HepG2 (cell line): Measurements from ENCODE around the gene ZNF12. TPM values are rescaled to one million over a fixed set of nuclear protein-coding genes. Genes with fewer than 3 reads are reported as not detected.

Experiments used
- ARID4A ChIP-seq: sonication (generic); formaldehyde crosslinking; IDR thresholded peaks from 2 replicates; pipeline ENCODE4 v1.5.0; 2020; ENCODE audit warnings: mild to moderate bottlenecking, missing genetic modification reagents, borderline replicate concordance
- HMGXB4 ChIP-seq, 2 experiments: sonication (generic) in 1 of 2; formaldehyde crosslinking in 1 of 2; IDR thresholded peaks; 2 replicates each; pipeline versions ENCODE4 v1.4.0 to v1.6.1; 2018 to 2020; ENCODE audit warnings: missing genetic modification reagents in 2 of 2, borderline replicate concordance in 1 of 2, low read depth in 1 of 2, mild to moderate bottlenecking in 1 of 2, missing biosample characterization in 1 of 2
- HNF1A ChIP-seq, 2 experiments: sonication (generic) in 1 of 2; formaldehyde crosslinking in 1 of 2; IDR thresholded peaks; 2 replicates each; pipeline versions ENCODE4 v1.4.0 to v1.6.1; 2016 to 2020; ENCODE audit warnings: borderline replicate concordance in 1 of 2, low read depth in 1 of 2, mild to moderate bottlenecking in 1 of 2, missing genetic modification reagents in 1 of 2
- KLF12 ChIP-seq: sonication (generic); formaldehyde crosslinking; IDR thresholded peaks from 2 replicates; pipeline ENCODE4 v1.4.0; 2020; ENCODE audit warnings: missing genetic modification reagents, borderline replicate concordance
- NFYC ChIP-seq: IDR thresholded peaks from 2 replicates; pipeline ENCODE4 v1.6.1; 2016; ENCODE audit warnings: missing genetic modification reagents, missing compliant biosample characterization
- TBL1XR1 ChIP-seq: fragments of 150-350 bp; IDR thresholded peaks from 2 replicates; pipeline ENCODE4 v1.6.1; 2014; ENCODE audit warnings: borderline replicate concordance, low read length; ENCODE audit not compliant: partially characterized antibody
- ZFYVE20 ChIP-seq: sonication (generic); formaldehyde crosslinking; IDR thresholded peaks from 2 replicates; pipeline ENCODE4 v1.8.0; 2023; ENCODE audit warnings: low read depth, mild to moderate bottlenecking, moderate library complexity, missing genetic modification reagents, borderline replicate concordance
- ZNF407 ChIP-seq: sonication (generic); formaldehyde crosslinking; IDR thresholded peaks from one replicate; pipeline ENCODE4 v1.5.1; 2020; ENCODE audit warnings: mild to moderate bottlenecking, missing genetic modification reagents; ENCODE audit errors: not compliant biosample characterization
- polyA plus RNA-seq, 8 experiments: library from polyadenylated mRNA; depleted of rRNA in 3 of 8; stranded (reverse) in 7 of 8; unstranded in 1 of 8; fragments of >200 nt; fragmentation: Illumina TruSeq in 4 of 8; extraction: Trizol in 4 of 8; gene quantifications; 2 replicates each; pipeline versions ENCODE4 v1.2.1 to v1.2.3, GENCODE V29; 2011 to 2016; ENCODE audit warnings: low read depth in 4 of 8, missing spikeins in 1 of 8, mixed read lengths in 1 of 8; ENCODE audit not compliant: insufficient read depth in 1 of 8
- total RNA-seq, 5 experiments: library from RNA; depleted of rRNA; stranded (reverse); fragments of >200 nt; fragmentation: Illumina TruSeq; extraction: Trizol; gene quantifications; 2 replicates each; pipeline ENCODE4 v1.2.3, GENCODE V29; 2016; ENCODE audit warnings: low read depth in 1 of 5

ZNF12 gene
- total and polyA plus RNA-seq, 2 of the 13 experiments (the other 11 are each of a cell fraction or from before 2014, with no cell fraction given), result 21.4 to 22.8 TPM

GRCh38 chr7:6709808-6710207 lies 3.1 kb upstream of the ZNF12 start (continued):
- TF ChIP-seq ZNF407 (no peak), NFYC (CRISPR knock-in tag) (peak; percentile 83), ARID4A (CRISPR knock-in tag) (no peak; the same call in 1 of the 2 replicates), HMGXB4 (CRISPR knock-in tag; IDR thresholded peaks at IDR 0.05; ENCODE audit: borderline replicate concordance in 1 of 2, low read depth in 1 of 2) (no peak), ZFYVE20 (CRISPR knock-in tag) (no peak), TBL1XR1 (peak; percentile 58), KLF12 (CRISPR knock-in tag) (no peak), HNF1A (IDR thresholded peaks at IDR 0.05; ENCODE audit: low read depth) (peak; percentile 31; the same call in 1 of the 2 replicates), HNF1A (CRISPR knock-in tag; IDR thresholded peaks at IDR 0.05; ENCODE audit: borderline replicate concordance) (no peak)
